Fibroblast of gingiva (primary cell): Measurements from ENCODE around the gene DNAJB2.
A peak's percentile ranks its signal among the peaks of the same experiment; 100 is the strongest.
"Not testable (repeated sequence)": the region's sequence is repeated elsewhere in the genome, so short reads cannot be mapped to it uniquely, and the experiment has no call there.

Source experiments
- DNase-seq: peaks from one replicate; pipeline ENCODE4 v3.0.0-alpha.2; 2011; ENCODE audit warnings: low read depth

DNAJB2 gene

GRCh38 chr2:219285373-219285735, 6.2 kb downstream of the DNAJB2 start:
- no peak for DNase-seq

DNA sequence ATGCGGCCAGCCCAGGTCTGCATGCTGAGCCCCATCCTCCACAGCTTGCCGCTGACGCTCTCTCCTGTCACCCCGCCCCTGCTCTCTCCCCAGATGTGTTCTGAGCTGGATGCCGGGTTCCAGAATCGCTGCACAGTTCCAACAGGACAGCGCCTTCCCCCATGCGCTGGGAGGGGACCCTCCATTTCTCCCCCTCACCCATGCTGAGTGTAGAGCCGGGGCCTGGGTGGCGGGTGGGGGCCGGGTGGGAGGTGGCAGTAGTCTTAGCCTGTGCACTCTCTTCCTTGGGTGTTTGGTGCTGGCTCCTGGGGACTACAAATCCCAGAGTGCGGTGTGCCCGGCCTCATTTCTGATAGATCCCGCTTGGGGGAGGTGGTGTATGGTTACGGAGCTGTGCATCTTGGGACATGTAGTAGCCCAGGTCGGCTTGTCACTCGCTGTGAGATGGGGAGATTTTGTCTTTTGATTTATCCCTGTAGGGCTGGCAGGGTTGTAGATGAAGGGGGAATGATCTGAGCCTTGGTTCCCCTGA, 6.8 kb downstream of the DNAJB2 start:
- peak; percentile 74 for DNase-seq

GRCh38 chr2:219286436-219287115, 7.4 kb downstream of the DNAJB2 start:
- DNase-seq, result peak; percentile 77

- DNase-seq, result not testable (repeated sequence)
These were observed 7.9 kb downstream of the DNAJB2 start for GRCh38 chr2:219287116-219287440.

- DNase-seq, result no peak
These were observed 8.6 kb downstream of the DNAJB2 start for GRCh38 chr2:219287580-219288265.

GRCh38 chr2:219289195-219289536, 10.0 kb downstream of the DNAJB2 start:
- DNase-seq, result no peak

GRCh38 chr2:219289537-219290361, 10.6 kb downstream of the DNAJB2 start:
- peak; percentile 91 for DNase-seq

DNA sequence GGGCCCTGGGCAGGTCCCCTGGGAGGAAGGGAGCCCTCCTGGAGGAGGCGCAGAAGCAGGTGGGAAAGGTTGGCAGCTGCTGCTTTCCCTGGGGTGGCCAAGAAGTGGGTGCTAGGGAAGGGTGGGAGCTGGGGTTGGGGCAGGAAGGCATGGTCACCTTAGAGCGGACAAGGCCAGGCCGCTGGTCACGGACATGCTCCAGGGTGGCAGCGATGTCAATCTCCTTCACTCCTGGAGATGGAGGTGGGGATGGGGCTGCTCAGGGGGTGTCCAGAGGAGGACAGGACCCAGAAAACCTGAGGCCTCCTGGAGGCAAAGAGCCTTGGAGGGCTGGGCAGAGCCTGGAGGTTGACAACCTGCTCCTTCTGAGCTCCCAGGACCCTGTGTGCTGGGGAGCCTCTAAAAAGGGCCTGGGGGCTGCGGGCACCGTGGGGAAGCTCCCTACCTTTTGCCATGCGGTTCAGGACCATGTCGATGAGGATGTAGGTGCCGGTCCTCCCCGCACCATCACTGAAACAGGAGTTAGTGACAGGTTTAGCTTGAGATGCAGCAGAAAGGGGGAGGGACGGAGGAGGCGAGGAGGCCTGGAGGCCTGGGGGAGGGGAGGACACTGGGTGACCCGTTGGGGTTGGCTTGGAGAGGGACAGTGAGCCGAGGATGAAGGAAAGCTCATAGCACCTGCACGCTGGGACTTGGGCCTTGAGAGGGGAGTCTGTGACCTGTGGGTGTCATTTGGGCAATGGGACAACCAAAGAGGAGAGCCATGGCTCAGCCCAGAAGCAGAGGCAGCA, 11.4 kb downstream of the DNAJB2 start:
- no peak for DNase-seq

- no peak for DNase-seq
These were observed 12.2 kb downstream of the DNAJB2 start for GRCh38 chr2:219291394-219291793.

DNA sequence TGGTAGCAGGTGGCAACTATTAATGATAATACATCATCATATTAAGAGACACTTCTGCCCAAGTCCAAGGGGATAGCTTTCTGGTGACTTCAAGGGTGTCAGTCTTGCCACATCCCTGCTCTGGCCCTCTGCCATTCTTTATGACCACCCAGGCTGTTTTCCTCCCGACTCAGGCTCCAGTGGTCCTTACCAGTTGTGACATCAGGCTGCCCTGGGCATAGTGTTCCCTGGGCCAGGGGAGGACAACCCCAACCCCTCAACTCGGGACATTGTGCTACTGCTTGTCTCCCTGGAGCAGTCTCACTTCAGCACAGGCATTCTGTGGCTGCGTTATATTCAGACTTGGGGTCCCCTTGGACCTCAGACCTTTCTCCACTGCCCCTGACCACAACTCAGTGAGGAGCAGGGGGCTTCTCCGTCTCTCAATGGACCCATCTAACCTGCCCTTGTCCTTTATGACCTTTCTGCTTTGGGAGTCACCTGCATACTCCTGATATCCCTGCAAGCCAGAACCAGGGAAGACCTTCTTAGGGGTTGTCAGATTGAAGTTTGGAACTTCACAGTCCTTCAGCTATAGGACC, 12.8 kb downstream of the DNAJB2 start:
- DNase-seq, result no peak

DNA sequence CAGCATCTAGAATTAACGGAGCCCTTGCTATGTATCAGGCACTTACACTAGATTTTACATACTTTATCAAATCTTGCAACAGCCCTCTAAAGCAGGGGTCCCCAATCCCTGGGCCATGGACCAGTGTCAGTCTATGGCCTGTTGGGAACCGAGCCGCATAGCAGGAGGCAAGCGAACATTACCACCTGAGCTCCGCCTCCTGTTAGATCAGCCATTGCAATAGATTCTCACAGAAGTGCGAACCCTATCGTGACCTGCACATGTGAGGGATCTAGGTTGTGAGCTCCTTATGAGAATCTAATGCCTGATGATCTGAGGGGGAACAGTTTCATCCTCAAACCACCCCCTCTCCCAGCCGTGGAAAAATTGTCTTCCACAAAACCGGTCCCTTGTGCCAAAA, 13.4 kb downstream of the DNAJB2 start:
- DNase-seq, result no peak

DNA sequence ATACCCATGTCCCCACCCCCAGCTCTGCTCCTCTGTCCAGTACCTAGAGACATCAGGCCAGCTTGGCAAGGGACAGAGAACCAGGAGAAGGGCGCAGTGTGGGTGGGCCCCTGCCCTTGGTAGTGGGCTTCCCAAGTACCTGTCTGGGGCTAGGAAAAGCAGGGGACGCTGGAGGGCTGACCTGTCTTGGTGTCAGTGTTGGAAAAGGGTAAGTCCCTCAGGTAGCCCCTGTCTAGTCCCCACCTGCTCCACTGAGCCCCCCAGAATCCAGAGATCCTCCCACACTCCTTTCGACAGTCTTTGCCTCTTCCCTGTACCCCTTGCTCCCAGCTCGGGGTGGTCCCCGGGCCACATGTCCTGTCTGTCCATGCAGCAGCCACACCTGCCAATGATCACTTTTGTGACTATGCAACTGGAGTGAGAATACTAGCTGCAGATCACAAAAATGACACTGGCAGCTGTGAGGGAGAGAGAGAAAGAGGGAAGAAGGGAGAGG, 14.6 kb downstream of the DNAJB2 start:
- DNase-seq, result no peak

- DNase-seq, result peak; percentile 63
These were observed 15.5 kb downstream of the DNAJB2 start for GRCh38 chr2:219294356-219295351.

- DNase-seq, result no peak
These were observed 17.0 kb downstream of the DNAJB2 start for GRCh38 chr2:219296142-219296541.

- no peak for DNase-seq
These were observed 17.6 kb downstream of the DNAJB2 start for GRCh38 chr2:219296631-219297391.

DNA sequence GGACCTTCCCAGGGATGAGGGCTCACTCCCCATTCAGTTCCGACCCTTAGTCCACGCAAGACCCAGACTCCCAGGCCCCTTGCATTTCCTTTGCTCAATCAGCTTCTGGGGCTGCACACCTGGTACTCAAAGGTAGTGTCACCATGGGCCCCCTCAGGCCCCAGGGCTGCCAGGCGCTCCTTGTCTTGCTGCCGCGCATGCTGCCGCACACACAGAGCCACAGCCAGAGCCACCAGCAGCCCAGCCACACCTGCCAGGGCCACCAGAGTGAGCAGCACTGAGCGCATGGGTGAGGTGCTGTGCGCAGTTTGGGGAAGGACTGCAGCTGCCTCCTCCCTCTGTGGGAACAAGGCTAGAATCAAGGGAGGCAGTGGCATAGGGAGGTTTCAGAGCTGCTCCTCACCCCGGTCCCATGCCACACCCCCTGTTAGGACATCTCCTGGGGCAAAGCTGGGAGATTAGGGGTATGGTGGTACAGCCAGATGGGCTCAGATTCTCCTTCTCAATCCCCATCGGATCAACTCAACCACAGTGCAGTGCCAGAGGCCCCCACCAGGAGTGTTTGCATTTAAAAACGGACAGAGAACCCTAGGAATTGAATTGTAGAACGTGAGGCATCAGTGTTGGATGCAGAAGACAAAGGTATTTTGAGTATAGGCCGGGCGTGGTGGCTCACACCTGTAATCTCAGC, 18.7 kb downstream of the DNAJB2 start:
- no peak for DNase-seq

GRCh38 chr2:219298759-219299371, 19.7 kb downstream of the DNAJB2 start:
- peak; percentile 58 for DNase-seq

GRCh38 chr2:219299372-219299760, 20.2 kb downstream of the DNAJB2 start:
- DNase-seq, result no peak

GRCh38 chr2:219300022-219300421, 20.9 kb downstream of the DNAJB2 start:
- DNase-seq, result no peak
